ENCODE data around the gene FAM131A.

FAM131A gene

GRCh38 chr3:184316792-184317191, 20.6 kb upstream of the FAM131A start:
- no peak for DNase-seq (ENCODE audit: low spot score)

GRCh38 chr3:184317201-184317600, 20.2 kb upstream of the FAM131A start:
- DNase-seq (ENCODE audit: low spot score): no peak

GRCh38 chr3:184320104-184320445, 17.3 kb upstream of the FAM131A start:
- peak; percentile 81 for DNase-seq (ENCODE audit: low spot score)

- DNase-seq (ENCODE audit: low spot score): peak; percentile 6
These were observed 15.7 kb upstream of the FAM131A start for GRCh38 chr3:184321666-184322065.

GRCh38 chr3:184322731-184323487, 14.5 kb upstream of the FAM131A start:
- DNase-seq (ENCODE audit: low spot score): peak; percentile 6

DNA sequence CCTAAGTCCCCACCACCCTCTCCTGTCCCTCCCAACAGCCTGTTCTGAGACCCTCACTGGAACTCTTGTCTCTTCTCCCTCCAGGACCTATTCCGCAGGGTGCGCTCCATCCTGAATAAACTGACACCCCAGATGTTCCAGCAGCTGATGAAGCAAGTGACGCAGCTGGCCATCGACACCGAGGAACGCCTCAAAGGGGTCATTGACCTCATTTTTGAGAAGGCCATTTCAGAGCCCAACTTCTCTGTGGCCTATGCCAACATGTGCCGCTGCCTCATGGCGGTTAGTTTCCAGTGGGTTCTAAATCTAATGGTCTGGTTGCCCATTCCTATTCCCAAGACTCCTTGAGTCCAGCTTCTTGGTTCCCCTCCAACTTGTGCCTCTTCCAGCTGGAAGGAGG, 13.7 kb upstream of the FAM131A start:
- DNase-seq (ENCODE audit: low spot score): peak; percentile 4

DNA sequence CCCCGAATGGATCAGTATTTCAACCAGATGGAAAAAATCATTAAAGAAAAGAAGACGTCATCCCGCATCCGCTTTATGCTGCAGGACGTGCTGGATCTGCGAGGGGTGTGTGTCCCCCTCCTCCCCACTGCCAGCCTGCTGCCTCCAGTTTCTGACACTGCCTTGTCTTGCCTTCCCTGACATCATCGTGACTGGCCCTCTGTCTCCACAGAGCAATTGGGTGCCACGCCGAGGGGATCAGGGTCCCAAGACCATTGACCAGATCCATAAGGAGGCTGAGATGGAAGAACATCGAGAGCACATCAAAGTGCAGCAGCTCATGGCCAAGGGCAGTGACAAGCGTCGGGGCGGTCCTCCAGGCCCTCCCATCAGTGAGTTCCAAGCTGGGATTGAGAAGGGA, 12.1 kb upstream of the FAM131A start:
- DNase-seq (ENCODE audit: low spot score): peak; percentile 4

GRCh38 chr3:184325715-184326369, 11.6 kb upstream of the FAM131A start:
- peak; percentile 4 for DNase-seq (ENCODE audit: low spot score)

- DNase-seq (ENCODE audit: low spot score): peak; percentile 14
These were observed 10.2 kb upstream of the FAM131A start for GRCh38 chr3:184327171-184327570.

- DNase-seq (ENCODE audit: low spot score): no peak
These were observed 8.9 kb upstream of the FAM131A start for GRCh38 chr3:184328516-184328915.

- no peak for DNase-seq (ENCODE audit: low spot score)
These were observed 4.9 kb upstream of the FAM131A start for GRCh38 chr3:184332370-184333090.

DNA sequence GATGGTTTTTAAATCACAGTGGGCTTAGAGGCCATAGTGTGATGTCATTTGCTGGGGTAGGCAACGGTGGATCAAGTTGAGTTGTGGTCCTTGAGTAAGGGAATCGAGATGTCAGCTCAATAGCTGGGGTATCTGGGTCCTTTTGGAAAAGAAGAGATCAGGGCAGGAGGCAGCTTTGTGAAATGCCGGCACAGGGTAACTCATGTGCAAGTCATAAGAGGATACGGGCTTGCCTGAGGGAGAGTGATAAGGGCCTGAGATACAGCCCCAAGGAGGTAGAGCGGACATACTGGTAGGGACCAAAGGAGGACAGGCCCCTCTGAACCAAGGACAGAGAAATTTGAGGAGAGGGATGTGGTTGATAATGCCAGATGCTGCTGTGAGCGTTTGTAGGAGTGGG, 4.2 kb upstream of the FAM131A start:
- DNase-seq (ENCODE audit: low spot score): no peak

DNA sequence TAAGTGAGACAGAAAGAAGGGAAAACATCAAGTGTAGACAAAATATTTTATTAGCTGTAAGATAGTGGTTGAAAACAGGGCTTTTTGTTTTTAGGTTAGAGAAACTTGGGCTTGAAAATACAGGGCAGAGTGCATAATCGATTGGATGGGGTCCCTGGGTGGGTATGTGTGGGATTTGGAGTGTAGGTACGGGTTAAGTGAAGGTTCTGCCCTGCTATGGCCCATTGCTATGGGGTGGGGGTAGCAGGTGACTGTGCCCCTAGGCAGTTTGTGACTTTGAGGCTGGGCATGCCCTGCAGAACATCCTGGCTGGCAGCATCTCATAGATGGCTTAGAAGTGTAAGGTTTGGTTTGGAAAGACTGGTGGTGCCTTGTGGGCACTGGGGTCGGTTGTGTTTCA, 3.7 kb upstream of the FAM131A start:
- DNase-seq (ENCODE audit: low spot score): no peak

GRCh38 chr3:184334470-184335158, 2.8 kb upstream of the FAM131A start:
- no peak for DNase-seq (ENCODE audit: low spot score)

DNA sequence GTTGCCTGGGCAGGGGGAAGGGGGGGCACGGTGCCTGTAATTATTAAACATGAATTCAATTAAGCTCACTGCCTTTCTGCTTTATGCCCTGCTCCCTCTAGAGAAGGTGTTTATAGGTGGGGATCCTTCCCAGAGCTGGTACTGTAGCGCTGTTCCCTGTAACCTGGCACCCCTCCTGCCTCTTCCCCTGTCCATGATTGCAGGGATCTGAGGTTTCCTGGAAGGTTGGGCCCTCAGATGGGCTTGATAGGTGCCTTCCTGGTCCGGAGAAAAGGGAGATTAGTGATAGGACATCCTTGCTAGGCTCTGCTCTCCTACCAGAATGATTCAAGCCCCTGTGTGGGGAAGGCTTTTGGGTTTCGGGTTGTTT, 2.1 kb upstream of the FAM131A start:
- DNase-seq (ENCODE audit: low spot score): no peak

DNA sequence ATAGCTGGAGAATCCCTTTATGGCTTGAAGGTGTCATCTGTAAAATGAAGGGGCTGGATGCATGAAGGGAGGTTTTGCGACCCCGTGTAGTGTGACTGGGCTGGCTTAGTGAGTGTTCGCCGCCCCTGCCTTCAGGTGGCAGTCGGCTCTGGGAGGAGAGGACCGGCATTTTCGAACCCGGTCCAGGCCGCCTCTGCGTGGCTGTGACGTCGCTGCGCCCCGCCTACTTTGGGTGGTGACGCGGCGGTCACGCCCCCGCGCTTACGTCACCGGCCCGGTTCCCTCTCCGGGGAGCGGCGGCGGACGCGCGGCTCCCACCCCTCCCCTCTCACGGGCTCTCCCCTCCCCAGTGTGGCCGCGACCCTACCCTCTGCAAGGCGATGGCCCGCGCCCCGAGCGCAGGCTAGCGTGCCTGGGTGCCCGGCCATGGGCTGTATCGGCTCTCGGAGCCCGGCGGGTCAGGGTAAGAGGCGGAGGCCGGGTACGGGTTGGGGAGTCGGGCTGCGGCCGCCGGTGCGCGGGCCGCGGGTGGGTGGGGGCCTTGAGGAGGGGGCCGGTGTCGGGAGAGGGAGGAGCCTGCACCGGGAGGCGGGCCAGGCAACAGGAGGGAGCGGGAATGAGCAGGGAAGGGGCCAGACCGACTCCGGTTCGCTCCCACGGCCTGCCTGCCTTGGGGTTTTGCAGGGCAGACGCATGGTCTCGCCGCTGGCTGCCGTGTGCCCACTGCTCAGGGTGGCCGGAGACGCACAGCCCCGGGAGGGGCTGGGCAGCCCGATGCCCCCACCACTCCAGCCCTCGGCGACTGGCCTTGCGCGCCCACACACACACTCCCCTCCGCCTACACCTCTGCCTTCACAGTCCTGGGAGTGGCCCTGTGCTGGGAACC, 1.5 kb upstream of the FAM131A start:
- peak; percentile 91 for DNase-seq (ENCODE audit: low spot score)

- DNase-seq (ENCODE audit: low spot score): no peak
These were observed 627 bp upstream of the FAM131A start for GRCh38 chr3:184336547-184337398.

DNA sequence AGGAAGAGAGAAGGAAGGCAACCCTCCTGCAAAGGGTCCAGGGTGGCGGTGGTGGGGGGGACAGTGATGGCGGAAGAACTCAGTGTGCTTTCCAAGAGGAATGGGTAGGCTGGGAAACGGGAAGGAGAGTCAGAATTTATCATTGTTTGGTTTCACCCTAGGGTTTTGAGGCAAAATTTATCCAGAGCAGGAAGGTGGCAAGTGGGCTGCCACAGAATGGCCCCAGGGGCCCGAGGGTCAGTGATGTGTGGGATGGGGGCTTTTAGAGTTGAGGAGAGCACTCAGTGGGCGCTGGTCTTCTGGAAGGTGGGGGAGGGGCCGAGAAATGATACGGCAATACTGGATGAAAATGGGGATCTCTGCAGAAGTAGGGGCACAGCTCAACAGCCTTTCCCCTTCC, 581 bp downstream of the FAM131A start:
- DNase-seq (ENCODE audit: low spot score): no peak

- DNase-seq (ENCODE audit: low spot score): peak; percentile 93
These were observed 1.1 kb downstream of the FAM131A start for GRCh38 chr3:184338511-184338945.

DNA sequence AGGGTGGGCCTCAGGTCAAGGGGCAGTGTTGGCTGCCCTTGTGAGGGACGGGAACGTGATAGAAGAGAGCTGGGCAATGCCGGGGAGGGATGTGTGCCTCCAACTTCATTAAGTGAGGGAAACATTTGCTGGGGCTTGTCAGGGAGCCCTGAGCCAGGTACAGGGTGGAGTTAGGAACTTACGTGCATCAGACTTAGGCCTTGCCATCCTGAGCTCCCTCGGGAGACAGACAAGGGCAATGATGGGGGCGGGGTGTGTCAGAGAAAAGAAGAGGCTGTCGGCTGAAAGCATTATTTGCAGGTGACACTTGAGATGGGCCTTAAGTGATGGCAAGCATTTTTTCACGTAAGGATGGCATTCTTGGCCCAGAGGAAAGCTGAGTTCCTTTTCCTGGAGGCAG, 1.6 kb downstream of the FAM131A start:
- DNase-seq (ENCODE audit: low spot score): no peak

All from iPS-NIHi11 (cell line).